ENCODE results near the gene CPPED1. TPM values are rescaled to one million over a fixed set of nuclear protein-coding genes. Genes with fewer than 3 reads are reported as not detected.

Gene CPPED1
- total and polyA plus RNA-seq, 3 donors from 2014 or later = 34.3 to 84.3 (median 67.5) TPM

DNA sequence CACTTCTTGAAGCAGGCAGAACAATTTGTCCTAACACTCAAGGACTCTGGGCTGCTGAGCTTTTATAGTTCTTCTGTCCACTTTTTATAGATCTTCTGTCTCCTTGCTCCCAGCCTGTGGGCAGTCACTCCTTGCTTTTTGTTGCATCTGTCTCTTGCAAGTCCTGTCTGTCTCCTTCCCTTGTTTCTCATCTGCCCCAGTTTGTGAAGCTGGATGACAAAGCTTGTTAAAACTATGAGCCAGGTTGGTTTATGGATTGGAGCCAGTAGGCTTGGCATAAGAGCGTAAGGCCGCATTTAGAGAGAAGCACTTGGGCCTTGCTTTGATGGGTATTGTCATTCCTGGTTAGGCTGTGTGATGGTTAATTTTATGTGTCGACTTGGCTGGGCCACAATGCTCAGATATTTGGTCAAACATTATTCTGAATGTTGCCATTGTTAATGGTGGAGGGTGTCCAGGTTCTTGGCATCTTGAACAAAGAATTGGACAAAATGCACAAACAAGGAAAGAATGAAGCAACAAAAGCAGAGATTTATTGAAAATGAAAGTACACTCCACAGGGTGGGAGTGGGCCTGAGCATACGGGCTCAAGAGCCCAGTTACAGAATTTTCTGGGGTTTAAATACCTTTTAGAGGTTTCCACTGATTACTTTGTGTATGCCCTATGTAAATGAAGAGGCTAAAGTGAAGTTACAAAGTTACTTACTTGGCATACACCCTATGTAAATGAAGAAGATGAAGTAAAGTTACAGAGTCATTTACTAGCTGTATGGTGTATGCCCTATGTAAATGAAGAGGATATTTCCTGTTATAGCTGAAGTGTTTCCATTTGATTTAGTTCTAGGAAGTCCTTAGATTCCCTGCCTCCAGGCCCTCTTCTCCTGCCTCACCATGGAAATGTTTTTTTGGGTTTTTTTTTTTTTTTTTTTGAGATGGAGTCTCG is 8.0 kb upstream of the CPPED1 start:
- Histone ChIP-seq H3K27me3 (no peaks in the 10 kb centered on the region), H3K27ac (peak overlapping the region; percentile 50 to 73), H3K9me3 (no peaks in the 10 kb centered on the region), H3K4me1 (peaks cover 13% of the 10 kb centered on the region), H3K4me3 (no peak overlapping the region), H3K36me3 (ENCODE audit: low read depth, missing control alignments) (no peaks in the 10 kb centered on the region)
- 65 to 67% methylated on average over 5 of the region's 5 CpGs for WGBS, 2 donors
- no peak for TF ChIP-seq CTCF (IDR thresholded peaks at IDR 0.05)
- TF ChIP-seq POLR2A (IDR thresholded peaks at IDR 0.05) = no peak
- intact Hi-C loops (cut with DNase I; ENCODE audit: low total_unique reads) = no loop called here
- DNase-seq = peak; percentile 51

- TF ChIP-seq POLR2A (IDR thresholded peaks at IDR 0.05) (no peak), CTCF (IDR thresholded peaks at IDR 0.05) (no peak)
- Histone ChIP-seq H3K27me3 (no peaks in the 10 kb centered on the region), H3K27ac (no peak overlapping the region), H3K4me3 (no peak overlapping the region), H3K36me3 (ENCODE audit: low read depth, missing control alignments) (no peaks in the 10 kb centered on the region), H3K4me1 (peaks cover 25% of the 10 kb centered on the region), H3K9me3 (no peaks in the 10 kb centered on the region)
- intact Hi-C loops (cut with DNase I; ENCODE audit: low total_unique reads) = no loop called here
- WGBS, 2 donors = 69 to 78% methylated on average over 2 of the region's 2 CpGs
- DNase-seq = no peak
Measured at GRCh38 chr16:12805066-12805465, 1.4 kb upstream of the CPPED1 start.

- no peaks in the 10 kb centered on the region for H3K27me3 ChIP-seq
- intact Hi-C loops (cut with DNase I; ENCODE audit: low total_unique reads) = no loop called here
- DNase-seq = no peak
- WGBS, 2 donors = 65 to 66% methylated on average over 9 of the region's 9 CpGs
- peaks cover 30% of the 10 kb centered on the region for H3K4me1 ChIP-seq
- H3K27ac ChIP-seq = no peak overlapping the region
- no peak for TF ChIP-seq POLR2A (IDR thresholded peaks at IDR 0.05)
- no peak for TF ChIP-seq CTCF (IDR thresholded peaks at IDR 0.05)
- no peaks in the 10 kb centered on the region for H3K9me3 ChIP-seq
- H3K36me3 ChIP-seq (ENCODE audit: low read depth, missing control alignments) = no peaks in the 10 kb centered on the region
- peak overlapping the region; percentile 55 to 69 for H3K4me3 ChIP-seq
Measured at GRCh38 chr16:12804395-12804794, 708 bp upstream of the CPPED1 start.

GRCh38 chr16:12802661-12803060 is 1.0 kb downstream of the CPPED1 start:
- 28 to 34% methylated on average over 6 of the region's 6 CpGs for WGBS, 2 donors
- intact Hi-C loops (cut with DNase I; ENCODE audit: low total_unique reads) = no loop called here
- H3K27ac ChIP-seq = peak overlapping the region; percentile 57 to 91

More at GRCh38 chr16:12802661-12803060, 1.0 kb downstream of the CPPED1 start:
- no peaks in the 10 kb centered on the region for H3K9me3 ChIP-seq
- DNase-seq = no peak
- peak overlapping the region; percentile 55 to 69 for H3K4me3 ChIP-seq
- peaks cover 32% of the 10 kb centered on the region for H3K4me1 ChIP-seq
- TF ChIP-seq CTCF (IDR thresholded peaks at IDR 0.05) (no peak), POLR2A (IDR thresholded peaks at IDR 0.05) (no peak)
- no peaks in the 10 kb centered on the region for H3K36me3 ChIP-seq (ENCODE audit: low read depth, missing control alignments)
- H3K27me3 ChIP-seq = no peaks in the 10 kb centered on the region
